ENCODE data around the gene GRK7.

Gene GRK7, protein sequence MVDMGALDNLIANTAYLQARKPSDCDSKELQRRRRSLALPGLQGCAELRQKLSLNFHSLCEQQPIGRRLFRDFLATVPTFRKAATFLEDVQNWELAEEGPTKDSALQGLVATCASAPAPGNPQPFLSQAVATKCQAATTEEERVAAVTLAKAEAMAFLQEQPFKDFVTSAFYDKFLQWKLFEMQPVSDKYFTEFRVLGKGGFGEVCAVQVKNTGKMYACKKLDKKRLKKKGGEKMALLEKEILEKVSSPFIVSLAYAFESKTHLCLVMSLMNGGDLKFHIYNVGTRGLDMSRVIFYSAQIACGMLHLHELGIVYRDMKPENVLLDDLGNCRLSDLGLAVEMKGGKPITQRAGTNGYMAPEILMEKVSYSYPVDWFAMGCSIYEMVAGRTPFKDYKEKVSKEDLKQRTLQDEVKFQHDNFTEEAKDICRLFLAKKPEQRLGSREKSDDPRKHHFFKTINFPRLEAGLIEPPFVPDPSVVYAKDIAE (N-terminal part only)

DNA sequence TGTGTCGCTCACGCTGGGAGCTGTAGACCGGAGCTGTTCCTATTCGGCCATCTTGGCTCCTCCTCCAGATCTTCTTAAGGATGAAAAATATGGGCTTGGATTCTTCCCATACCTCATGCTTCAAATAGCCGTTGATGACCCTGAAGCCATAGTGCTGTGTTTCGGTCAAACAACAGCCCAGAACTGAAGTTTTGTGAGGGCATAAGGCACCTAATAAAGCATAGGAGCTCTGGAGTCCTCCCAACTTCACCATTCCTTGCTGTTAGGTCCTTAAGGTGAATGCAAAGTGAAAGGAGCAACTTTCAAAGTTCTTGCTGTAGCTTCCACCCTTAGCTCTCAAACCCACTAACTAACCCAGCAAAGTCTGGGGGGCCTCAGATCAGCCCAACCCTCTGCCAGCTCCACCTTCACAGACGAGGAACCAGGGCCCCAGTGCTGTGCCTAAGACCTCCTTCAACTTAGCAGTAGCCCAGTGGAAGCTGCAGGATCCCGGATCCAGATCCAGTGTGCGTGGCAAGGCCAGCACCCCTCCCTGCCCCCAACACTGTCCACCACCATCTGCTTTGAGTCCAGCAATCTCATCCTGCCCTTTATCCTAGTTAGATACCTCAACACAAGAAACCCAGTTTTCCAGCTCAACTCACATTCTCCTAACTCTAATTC is at the start of gene GRK7:
Gene GRK7 (plus strand): TSS at position 321 of the 663 bp plus-strand sequence. CDS start 14,877 bp downstream, outside the sequence.
- no peak within 1 kb of the TSS for H3K4me3 ChIP-seq (ENCODE audit: low read length)
- TF ChIP-seq, protein P1, sequence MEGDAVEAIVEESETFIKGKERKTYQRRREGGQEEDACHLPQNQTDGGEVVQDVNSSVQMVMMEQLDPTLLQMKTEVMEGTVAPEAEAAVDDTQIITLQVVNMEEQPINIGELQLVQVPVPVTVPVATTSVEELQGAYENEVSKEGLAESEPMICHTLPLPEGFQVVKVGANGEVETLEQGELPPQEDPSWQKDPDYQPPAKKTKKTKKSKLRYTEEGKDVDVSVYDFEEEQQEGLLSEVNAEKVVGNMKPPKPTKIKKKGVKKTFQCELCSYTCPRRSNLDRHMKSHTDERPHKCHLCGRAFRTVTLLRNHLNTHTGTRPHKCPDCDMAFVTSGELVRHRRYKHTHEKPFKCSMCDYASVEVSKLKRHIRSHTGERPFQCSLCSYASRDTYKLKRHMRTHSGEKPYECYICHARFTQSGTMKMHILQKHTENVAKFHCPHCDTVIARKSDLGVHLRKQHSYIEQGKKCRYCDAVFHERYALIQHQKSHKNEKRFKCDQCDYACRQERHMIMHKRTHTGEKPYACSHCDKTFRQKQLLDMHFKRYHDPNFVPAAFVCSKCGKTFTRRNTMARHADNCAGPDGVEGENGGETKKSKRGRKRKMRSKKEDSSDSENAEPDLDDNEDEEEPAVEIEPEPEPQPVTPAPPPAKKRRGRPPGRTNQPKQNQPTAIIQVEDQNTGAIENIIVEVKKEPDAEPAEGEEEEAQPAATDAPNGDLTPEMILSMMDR (conservative IDR thresholded peaks at IDR 0.05; ENCODE audit: low read length), result no peak
- DNase-seq (ENCODE audit: low read depth), result no peak

DNA sequence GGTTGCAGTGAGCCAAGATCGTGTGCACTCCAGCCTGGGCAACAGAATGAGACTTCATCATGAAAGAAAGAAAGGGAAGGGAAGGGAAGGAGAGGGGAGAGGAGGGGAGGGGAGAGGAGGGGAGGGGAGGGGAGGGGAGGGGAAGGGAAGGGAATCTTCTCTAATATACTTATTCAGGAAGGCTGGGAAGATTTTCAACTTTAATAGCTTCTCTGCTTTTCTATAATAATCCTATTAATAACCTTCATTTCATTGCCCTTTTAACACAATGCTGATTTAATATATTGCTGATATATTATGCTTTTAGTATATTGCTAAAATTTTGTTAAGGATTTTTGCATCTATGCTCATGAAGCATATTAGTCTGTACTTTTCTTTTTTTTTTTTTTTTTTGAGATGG is 48.5 kb upstream of the GRK7 start:
- H3K4me3 ChIP-seq (ENCODE audit: low read length), result no peak overlapping the region
- DNase-seq (ENCODE audit: low read depth), result no peak
- TF ChIP-seq, protein P1 (conservative IDR thresholded peaks at IDR 0.05; ENCODE audit: low read length), result no peak

DNA sequence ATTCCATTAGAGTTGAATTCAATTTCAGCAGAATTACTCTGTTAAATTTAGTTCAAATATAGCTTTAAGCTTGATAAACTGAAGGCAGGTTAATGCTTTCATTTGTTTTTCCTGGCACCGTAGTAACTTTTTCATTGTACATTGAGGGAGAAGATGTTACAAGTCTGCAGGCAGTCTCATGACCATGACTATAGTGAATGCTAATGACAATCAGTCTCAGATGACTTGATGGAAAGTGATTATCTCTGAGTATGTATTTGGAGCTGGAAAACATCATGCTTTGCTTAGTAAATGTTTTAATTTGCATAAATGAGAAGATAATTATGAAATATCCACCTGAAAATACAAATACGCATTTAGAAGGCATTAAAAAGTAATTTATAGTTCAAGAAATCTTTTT is 41.1 kb upstream of the GRK7 start:
- TF ChIP-seq, protein P1 (conservative IDR thresholded peaks at IDR 0.05; ENCODE audit: low read length), result no peak
- H3K4me3 ChIP-seq (ENCODE audit: low read length), result no peak overlapping the region
- DNase-seq (ENCODE audit: low read depth), result no peak

DNA sequence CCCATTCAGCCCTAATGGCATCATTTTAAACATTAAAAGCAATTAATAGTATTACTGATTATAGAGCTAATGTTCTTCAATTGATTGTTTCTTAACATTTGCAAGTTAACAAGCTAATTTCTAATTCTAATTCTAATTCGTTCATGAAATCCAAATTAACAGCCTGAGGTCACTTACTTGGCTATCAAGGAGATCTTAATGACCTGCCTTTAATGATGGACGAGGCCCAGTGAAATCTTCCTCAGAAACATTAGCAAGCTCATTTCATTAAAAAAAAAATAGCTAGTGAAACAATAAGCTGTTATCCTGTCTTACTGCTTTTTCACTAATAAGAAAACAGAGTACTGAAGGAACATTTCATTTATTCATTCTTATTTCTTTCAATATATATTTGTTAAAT is 40.6 kb upstream of the GRK7 start:
- TF ChIP-seq, protein P1 (conservative IDR thresholded peaks at IDR 0.05; ENCODE audit: low read length), result no peak
- DNase-seq (ENCODE audit: low read depth), result no peak
- no peak overlapping the region for H3K4me3 ChIP-seq (ENCODE audit: low read length)

DNA sequence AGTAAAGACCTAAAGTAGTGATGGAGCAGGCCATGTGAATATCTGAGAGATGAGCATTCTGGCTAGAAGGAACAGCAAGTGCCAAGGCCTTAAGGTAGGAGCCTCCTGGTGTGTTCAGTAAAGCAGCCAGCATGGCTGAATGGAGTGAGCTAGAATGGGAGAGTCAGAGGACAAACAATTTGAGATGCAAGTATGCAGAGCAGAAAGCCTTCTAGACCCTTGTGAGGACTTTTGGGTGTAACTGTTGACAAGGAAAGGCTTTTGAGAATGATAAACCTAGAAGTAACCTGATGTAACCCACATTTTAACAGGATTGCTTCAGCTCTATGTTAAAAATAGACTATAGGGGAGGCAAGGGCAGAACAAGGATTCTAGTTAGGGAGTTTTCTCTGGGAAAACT is 40.0 kb upstream of the GRK7 start:
- no peak overlapping the region for H3K4me3 ChIP-seq (ENCODE audit: low read length)
- no peak for DNase-seq (ENCODE audit: low read depth)
- TF ChIP-seq, protein P1 (conservative IDR thresholded peaks at IDR 0.05; ENCODE audit: low read length), result no peak

DNA sequence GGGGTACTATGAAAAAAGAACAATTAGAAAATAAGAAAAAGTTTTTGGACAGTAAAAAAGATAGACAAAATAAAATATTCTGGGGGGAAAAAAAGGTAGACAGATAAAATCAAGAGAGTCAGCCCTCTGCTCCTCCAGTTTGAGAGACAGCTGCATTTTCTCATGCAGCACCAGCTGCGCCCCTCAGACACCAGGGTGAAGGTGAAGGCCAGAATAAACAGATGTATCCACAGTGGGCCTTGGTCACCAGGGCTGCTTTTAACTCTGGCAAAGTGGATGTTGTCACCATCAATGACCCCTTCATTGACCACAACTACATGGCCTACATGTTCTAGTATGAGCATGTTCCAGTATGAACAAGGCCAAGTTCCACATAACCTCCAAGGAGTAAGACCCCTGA is 39.0 kb upstream of the GRK7 start:
- TF ChIP-seq, protein P1 (conservative IDR thresholded peaks at IDR 0.05; ENCODE audit: low read length), result no peak
- H3K4me3 ChIP-seq (ENCODE audit: low read length), result no peak overlapping the region
- no peak for DNase-seq (ENCODE audit: low read depth)

Data from AG10803 (cell line).